Heart right ventricle (tissue), 16 donors: ENCODE data around the gene FBP1. TPM values are rescaled to one million over a fixed set of nuclear protein-coding genes. Genes with fewer than 3 reads are reported as not detected.
A peak's percentile ranks its signal among the peaks of the same experiment; 100 is the strongest.

Experiments
- ATAC-seq, 8 donors: fragments of 200-7000 bp; cut with Tn5 transposase; one replicate each; pipeline ENCODE4 v1.9.1; 2020; ENCODE audit warnings: mild to moderate bottlenecking in 8 of 8, moderate library complexity in 8 of 8, moderate number of reproducible peaks in 1 of 8
- DNase-seq, 2 donors: peaks; one replicate each; pipeline ENCODE4 v3.0.0-alpha.2; 2020
- H3K27ac ChIP-seq, 10 donors: fragments of 200-600 bp; sonication (generic) in 2 of 10; one replicate each; pipeline versions ENCODE4 v1.5.0 to v1.8.0; 2020 to 2022; ENCODE audit warnings: mild to moderate bottlenecking in 3 of 10
- H3K27me3 ChIP-seq, 7 donors: fragments of 200-600 bp; one replicate each; pipeline ENCODE4 v1.8.0; 2021 to 2022; ENCODE audit warnings: mild to moderate bottlenecking in 2 of 7
- H3K36me3 ChIP-seq, 9 donors: fragments of 200-600 bp; sonication (generic) in 1 of 9; one replicate each; pipeline versions ENCODE4 v1.5.0 to v1.8.0; 2020 to 2022; ENCODE audit warnings: mild to moderate bottlenecking in 2 of 9
- H3K4me1 ChIP-seq, 9 donors: fragments of 200-600 bp; sonication (generic) in 1 of 9; one replicate each; pipeline versions ENCODE4 v1.5.0 to v1.8.0; 2020 to 2022; ENCODE audit warnings: mild to moderate bottlenecking in 4 of 9
- H3K4me3 ChIP-seq, 10 donors: fragments of 200-600 bp; sonication (generic) in 2 of 10; one replicate each; pipeline versions ENCODE4 v1.5.0 to v1.8.0; 2020 to 2022; ENCODE audit warnings: mild to moderate bottlenecking in 7 of 10, moderate library complexity in 2 of 10
- H3K9me3 ChIP-seq, 11 donors: fragments of 200-600 bp in 10 of 11; sonication (generic) in 2 of 11; one replicate each; pipeline versions ENCODE4 v1.5.0 to v1.8.0; 2013 to 2022; ENCODE audit warnings: mild to moderate bottlenecking in 2 of 11, control low read depth in 1 of 11, moderate library complexity in 1 of 11
- WGBS, 2 donors: extraction: QIAGEN DNeasy Blood & Tissue Kit; methylation state at CpG; one replicate each; pipeline ENCODE4 v1.1.7; 2013; ENCODE audit warnings: inconsistent platforms in 1 of 2; 5-methylcytosine and 5-hydroxymethylcytosine counted together
- intact Hi-C, 10 donors: fragments of 100-400 bp; cut with DNase I; formaldehyde crosslinking; loops; one replicate each; pipeline versions ENCODE4 v1.11.1 to v1.14.2; 2022
- polyA plus RNA-seq, 2 donors: library from polyadenylated mRNA; stranded (reverse); fragments of 200-250 nt; gene quantifications; one replicate each; pipeline ENCODE4 v1.2.3, GENCODE V29; 2013
- total RNA-seq, 10 donors: library from RNA; stranded (reverse); fragmentation: NEBNext Ultra II Directional in 3 of 10; extraction: Animal tissue kit (Norgen Biotek cat#: 25700) in 3 of 10; gene quantifications; one replicate each; pipeline versions ENCODE4 v1.2.1 to v1.2.4, GENCODE V29; 2021 to 2023
- TF ChIP-seq, protein P1 (sequence below), 9 donors: fragments of 200-600 bp; sonication (generic) in 2 of 9; IDR thresholded peaks; one replicate each; pipeline versions ENCODE4 v1.5.0 to v1.8.0; 2021 to 2022; ENCODE audit warnings: antibody characterized with exemption in 9 of 9, mild to moderate bottlenecking in 5 of 9, moderate library complexity in 1 of 9
- donor health status: Arrhythmogenic right ventricular cardiomyopathy.
- donor health status: ischemic (EF 13 %, LVEDD 7.1; RV severe dilation, severe dysfunction).
- donor health status: healthy with polysubstance abuse.
- donor health status: DM: no; HTN: yes; CAD: no.
- donor health status: DM: no; HTN: no; CAD: no.
- donor health status: ischemic (EF 25% LVEDD 6.9; RV normal size, moderate dysfunction).
- donor health status: ischemic (EF 25% LVEDD 5.7; RV mildly dilated, moderate dysfunction).
- donor health status: healthy.
- donor health status: DM: yes; HTN: yes; CAD: no.
- donor health status: Ischemic cardiomyopathy.
- donor health status: ischemic (EF 35%, LVEDD 5.7; RV mildly dilated, moderate dysfunction).
- donor health status: nonischemic (EF 11% LVEDD 7.7; RV severe dilation, severe dysfunction).
- donor health status: DM: yes; HTN: yes; CAD: no.
- donor health status: PGD.
- donor health status: ischemic (EF 29% LVEDD 5.4; RV normal size, mild dysfunction).
- donor health status: nonischemic (EF 23%, LVEDD 6.1; RV moderate dilation, normal function).

FBP1 gene
- total and polyA plus RNA-seq, 12 donors, result 0.16 to 9.7 (median 0.57) TPM

DNA sequence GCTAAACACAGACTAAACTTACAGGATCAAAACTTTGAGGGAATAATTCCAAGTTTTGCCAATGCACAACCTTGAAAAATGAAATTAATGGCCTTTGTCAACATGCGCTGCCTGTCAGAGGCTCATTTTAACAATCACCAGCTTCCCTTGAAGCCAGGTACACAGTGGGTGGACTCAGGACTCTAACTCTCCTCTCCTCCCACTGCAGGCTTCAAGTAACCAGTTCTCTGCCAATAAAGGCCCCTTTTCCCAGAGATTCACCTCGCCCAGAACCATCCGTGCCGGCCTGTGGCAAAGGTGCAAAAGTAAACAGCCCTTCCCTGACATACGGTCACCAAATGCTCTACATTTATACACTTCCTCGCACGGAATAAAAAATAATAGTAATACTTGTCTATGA, 27.2 kb downstream of the FBP1 start:
- Histone ChIP-seq H3K4me1 (no peaks in the 10 kb centered on the region), H3K27me3 (peaks cover 0 to 18% (median 7%) of the 10 kb centered on the region in 7 donors), H3K9me3 (no peaks in the 10 kb centered on the region), H3K36me3 (no peaks in the 10 kb centered on the region), H3K4me3 (no peak overlapping the region), H3K27ac (no peak overlapping the region)
- ATAC-seq, result no peak
- no peak for DNase-seq
- TF ChIP-seq, protein P1, sequence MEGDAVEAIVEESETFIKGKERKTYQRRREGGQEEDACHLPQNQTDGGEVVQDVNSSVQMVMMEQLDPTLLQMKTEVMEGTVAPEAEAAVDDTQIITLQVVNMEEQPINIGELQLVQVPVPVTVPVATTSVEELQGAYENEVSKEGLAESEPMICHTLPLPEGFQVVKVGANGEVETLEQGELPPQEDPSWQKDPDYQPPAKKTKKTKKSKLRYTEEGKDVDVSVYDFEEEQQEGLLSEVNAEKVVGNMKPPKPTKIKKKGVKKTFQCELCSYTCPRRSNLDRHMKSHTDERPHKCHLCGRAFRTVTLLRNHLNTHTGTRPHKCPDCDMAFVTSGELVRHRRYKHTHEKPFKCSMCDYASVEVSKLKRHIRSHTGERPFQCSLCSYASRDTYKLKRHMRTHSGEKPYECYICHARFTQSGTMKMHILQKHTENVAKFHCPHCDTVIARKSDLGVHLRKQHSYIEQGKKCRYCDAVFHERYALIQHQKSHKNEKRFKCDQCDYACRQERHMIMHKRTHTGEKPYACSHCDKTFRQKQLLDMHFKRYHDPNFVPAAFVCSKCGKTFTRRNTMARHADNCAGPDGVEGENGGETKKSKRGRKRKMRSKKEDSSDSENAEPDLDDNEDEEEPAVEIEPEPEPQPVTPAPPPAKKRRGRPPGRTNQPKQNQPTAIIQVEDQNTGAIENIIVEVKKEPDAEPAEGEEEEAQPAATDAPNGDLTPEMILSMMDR (IDR thresholded peaks at IDR 0.05), result no peak
- WGBS, 2 donors, result 87 to 89% methylated on average over 7 of the region's 7 CpGs
- intact Hi-C loops, result no loop called here

DNA sequence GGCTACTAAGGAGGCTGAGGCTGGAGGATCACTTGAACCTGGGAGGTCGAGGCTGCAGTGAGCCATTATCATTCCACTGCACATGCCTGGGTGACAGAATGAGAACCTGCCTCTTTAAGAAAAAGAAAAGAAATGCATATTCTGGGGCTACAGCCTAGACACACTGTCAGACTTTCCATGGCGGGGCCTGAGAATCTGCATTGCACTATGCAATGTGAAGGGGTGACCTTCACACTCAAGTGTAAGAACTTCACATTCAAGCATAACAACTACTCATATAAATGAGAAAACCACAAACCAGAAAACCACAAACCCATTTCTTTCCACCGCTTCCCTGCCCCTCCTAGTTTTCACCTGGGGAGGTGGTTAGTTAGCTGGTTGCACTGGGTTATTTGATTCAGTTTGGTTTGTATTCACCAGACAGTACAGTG, 27.7 kb downstream of the FBP1 start:
- TF ChIP-seq, protein P1 (IDR thresholded peaks at IDR 0.05), result no peak
- DNase-seq (no peak), ATAC-seq (no peak)
- no peak overlapping the region for H3K27ac ChIP-seq
- H3K27me3 ChIP-seq, result peaks cover 0 to 18% (median 7%) of the 10 kb centered on the region in 7 donors
- 88 to 91% methylated on average over 3 of the region's 3 CpGs for WGBS, 2 donors
- intact Hi-C loops, result no loop called here
- H3K36me3 ChIP-seq, result no peaks in the 10 kb centered on the region
- H3K4me1 ChIP-seq, result no peaks in the 10 kb centered on the region
- H3K4me3 ChIP-seq, result no peak overlapping the region
- no peaks in the 10 kb centered on the region for H3K9me3 ChIP-seq

DNA sequence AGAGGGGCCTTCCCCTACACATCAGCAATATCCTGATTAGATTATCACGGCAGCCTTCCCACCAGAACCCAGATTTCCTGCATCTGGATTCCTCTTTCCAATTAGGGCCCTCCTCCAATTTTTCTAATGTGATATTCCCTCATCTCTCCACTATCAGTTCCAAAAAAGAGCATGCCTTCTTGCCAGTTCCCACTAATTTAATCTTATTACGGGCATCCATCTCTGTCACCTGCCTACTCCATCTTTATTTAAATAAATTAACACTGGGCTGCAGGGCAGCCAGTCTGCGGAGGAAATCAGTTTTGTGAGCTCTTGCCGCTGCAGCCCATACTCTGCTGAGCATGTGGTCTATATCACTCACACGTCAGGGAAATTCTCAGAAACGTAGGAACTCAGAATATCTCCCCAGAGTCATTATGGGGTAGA, 29.1 kb downstream of the FBP1 start:
- Histone ChIP-seq H3K4me1 (no peaks in the 10 kb centered on the region), H3K36me3 (no peaks in the 10 kb centered on the region), H3K27me3 (peaks cover 0 to 26% (median 7%) of the 10 kb centered on the region in 7 donors), H3K9me3 (no peaks in the 10 kb centered on the region), H3K4me3 (no peak overlapping the region), H3K27ac (no peak overlapping the region)
- DNase-seq (no peak), ATAC-seq (peak in 2 of 8 donors; percentile 24 to 29)
- 33 to 39% methylated on average over 6 of the region's 6 CpGs for WGBS, 2 donors
- intact Hi-C loops, result no loop called here
- TF ChIP-seq, protein P1 (IDR thresholded peaks at IDR 0.05), result no peak

DNA sequence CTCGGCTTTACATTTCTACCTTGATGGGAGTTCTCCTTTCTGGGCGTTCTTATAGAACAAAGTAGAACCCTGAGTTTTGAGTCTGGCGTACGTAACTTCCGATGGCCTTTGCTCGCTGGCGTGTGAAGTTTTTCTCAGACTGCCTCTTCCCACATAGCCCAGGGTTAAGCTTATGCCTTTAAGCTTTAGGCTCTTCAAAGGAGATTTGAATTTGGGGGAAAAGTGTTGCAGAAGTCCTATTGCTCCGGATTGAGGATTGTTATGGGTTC, 32.0 kb downstream of the FBP1 start:
- no peak for ATAC-seq
- Histone ChIP-seq H3K4me1 (peaks cover 0 to 4% (median 0%) of the 10 kb centered on the region in 9 donors), H3K36me3 (no peaks in the 10 kb centered on the region), H3K4me3 (no peak overlapping the region), H3K27ac (no peak overlapping the region), H3K9me3 (no peaks in the 10 kb centered on the region), H3K27me3 (peaks cover 0 to 34% (median 7%) of the 10 kb centered on the region in 7 donors)
- WGBS, 2 donors, result 95 to 97% methylated on average over 8 of the region's 8 CpGs
- TF ChIP-seq, protein P1 (IDR thresholded peaks at IDR 0.05), result no peak
- no peak for DNase-seq
- intact Hi-C loops, result no loop called here
